HG02973 (cell line): ENCODE data around the gene PID1.
A peak's percentile ranks its signal among the peaks of the same experiment; 100 is the strongest.

Experiments
- ATAC-seq: cut with Tn5 transposase; IDR thresholded peaks from one replicate; pipeline ENCODE4 v1.9.1; 2021; ENCODE audit warnings: moderate library complexity; ENCODE audit not compliant: unreplicated experiment

Gene PID1

GRCh38 chr2:229127471-229127870 lies 143.6 kb downstream of the PID1 start:
- no peak for ATAC-seq

GRCh38 chr2:229126066-229126465 lies 145.0 kb downstream of the PID1 start:
- no peak for ATAC-seq

- ATAC-seq: no peak
Observed at GRCh38 chr2:229124136-229124535, 147.0 kb downstream of the PID1 start.

- ATAC-seq: peak; percentile 94
Observed at GRCh38 chr2:229118927-229119326, 152.2 kb downstream of the PID1 start.

GRCh38 chr2:229118336-229118735 lies 152.8 kb downstream of the PID1 start:
- ATAC-seq: no peak

GRCh38 chr2:229111744-229112143 lies 159.3 kb downstream of the PID1 start:
- ATAC-seq: no peak

- no peak for ATAC-seq
Observed at GRCh38 chr2:229109195-229109594, 161.9 kb downstream of the PID1 start.

- ATAC-seq: no peak
Observed at GRCh38 chr2:229107601-229108000, 163.5 kb downstream of the PID1 start.

- ATAC-seq: no peak
Observed at GRCh38 chr2:229104974-229105387, 166.1 kb downstream of the PID1 start.

GRCh38 chr2:229104025-229104424 lies 167.1 kb downstream of the PID1 start:
- no peak for ATAC-seq

- ATAC-seq: no peak
Observed at GRCh38 chr2:229101314-229101713, 169.8 kb downstream of the PID1 start.

- no peak for ATAC-seq
Observed at GRCh38 chr2:229099231-229099630, 171.9 kb downstream of the PID1 start.

GRCh38 chr2:229098801-229099200 lies 172.3 kb downstream of the PID1 start:
- no peak for ATAC-seq

- ATAC-seq: no peak
Observed at GRCh38 chr2:229096409-229097066, 174.5 kb downstream of the PID1 start.

- no peak for ATAC-seq
Observed at GRCh38 chr2:229095472-229095871, 175.6 kb downstream of the PID1 start.

GRCh38 chr2:229090225-229090624 lies 180.9 kb downstream of the PID1 start:
- ATAC-seq: no peak

GRCh38 chr2:229089776-229090175 lies 181.3 kb downstream of the PID1 start:
- ATAC-seq: no peak

GRCh38 chr2:229088966-229089700 lies 182.0 kb downstream of the PID1 start:
- no peak for ATAC-seq

- ATAC-seq: no peak
Observed at GRCh38 chr2:229088517-229088913, 182.6 kb downstream of the PID1 start.

GRCh38 chr2:229087843-229088516 lies 183.1 kb downstream of the PID1 start:
- ATAC-seq: no peak

- no peak for ATAC-seq
Observed at GRCh38 chr2:229087267-229087666, 183.8 kb downstream of the PID1 start.

- ATAC-seq: no peak
Observed at GRCh38 chr2:229085439-229085838, 185.6 kb downstream of the PID1 start.
